Activated CD4-positive, CD25-positive, alpha-beta regulatory T cell treated with anti-CD3 and anti-CD28 coated beads, Interleukin-2, amount 50 U/mL, for 16 hours (primary cell): ENCODE data around the gene STK32B.
"Not testable (repeated sequence)": the region's sequence is repeated elsewhere in the genome, so short reads cannot be mapped to it uniquely, and the experiment has no call there.

Source experiments
- DNase-seq: peaks from one replicate; pipeline ENCODE4 v3.0.0-alpha.2; 2020; ENCODE audit warnings: low read depth, low spot score

STK32B gene

GRCh38 chr4:5443976-5444802, 392.9 kb downstream of the STK32B start:
- not testable (repeated sequence) for DNase-seq

GRCh38 chr4:5444918-5445517, 393.7 kb downstream of the STK32B start:
- no peak for DNase-seq

GRCh38 chr4:5446595-5447226, 395.4 kb downstream of the STK32B start:
- DNase-seq: no peak

- DNase-seq: no peak
Observed at GRCh38 chr4:5447755-5448154, 396.5 kb downstream of the STK32B start.

GRCh38 chr4:5448221-5448620, 396.9 kb downstream of the STK32B start:
- DNase-seq: no peak

GRCh38 chr4:5451243-5451642, 400.0 kb downstream of the STK32B start:
- no peak for DNase-seq

- DNase-seq: no peak
Observed at GRCh38 chr4:5452156-5452555, 400.9 kb downstream of the STK32B start.

GRCh38 chr4:5455003-5455585, 403.8 kb downstream of the STK32B start:
- no peak for DNase-seq

GRCh38 chr4:5456296-5456845, 405.1 kb downstream of the STK32B start:
- DNase-seq: no peak

- no peak for DNase-seq
Observed at GRCh38 chr4:5458676-5459075, 407.4 kb downstream of the STK32B start.

GRCh38 chr4:5459236-5459635, 408.0 kb downstream of the STK32B start:
- DNase-seq: no peak

- DNase-seq: no peak
Observed at GRCh38 chr4:5460106-5460801, 409.0 kb downstream of the STK32B start.

GRCh38 chr4:5461477-5461876, 410.2 kb downstream of the STK32B start:
- no peak for DNase-seq

- DNase-seq: no peak
Observed at GRCh38 chr4:5462254-5462835, 411.1 kb downstream of the STK32B start.

GRCh38 chr4:5462896-5463295, 411.6 kb downstream of the STK32B start:
- DNase-seq: no peak

GRCh38 chr4:5463361-5463760, 412.1 kb downstream of the STK32B start:
- DNase-seq: no peak

GRCh38 chr4:5463936-5464650, 412.8 kb downstream of the STK32B start:
- DNase-seq: no peak

GRCh38 chr4:5465529-5465928, 414.2 kb downstream of the STK32B start:
- DNase-seq: no peak

GRCh38 chr4:5465956-5466355, 414.7 kb downstream of the STK32B start:
- DNase-seq: no peak

GRCh38 chr4:5467111-5467510, 415.8 kb downstream of the STK32B start:
- no peak for DNase-seq
